Adrenal gland (tissue), 12 donors: ENCODE results near the gene POLR1E. TPM values are rescaled to one million over a fixed set of nuclear protein-coding genes. Genes with fewer than 3 reads are reported as not detected.

Experiments used
- DNase-seq, 7 donors: peaks; one replicate each; pipeline ENCODE4 v3.0.0-alpha.2; 2019 to 2020
- H3K27ac ChIP-seq, 5 donors: fragments of 200-600 bp; sonication (generic) in 4 of 5; 1 replicate in 3 of 5; 2 replicates in 2 of 5; pipeline versions ENCODE4 v1.5.1 to v1.8.0; 2016 to 2020; ENCODE audit warnings: mild to moderate bottlenecking in 1 of 5
- H3K27me3 ChIP-seq: fragments of 200-600 bp; 2 replicates; pipeline ENCODE4 v1.8.0; 2021
- H3K36me3 ChIP-seq, 2 donors: fragments of 200-600 bp; replicated peaks in 1 of 2; 1 replicate in 1 of 2; 2 replicates in 1 of 2; pipeline versions ENCODE4 v1.5.1 to v1.8.0; 2018 to 2022
- H3K4me1 ChIP-seq, 2 donors: fragments of 200-600 bp; replicated peaks in 1 of 2; 1 replicate in 1 of 2; 2 replicates in 1 of 2; pipeline versions ENCODE4 v1.5.1 to v1.8.0; 2018 to 2021
- H3K4me3 ChIP-seq, 4 donors: fragments of 200-600 bp; sonication (generic) in 3 of 4; one replicate each; pipeline ENCODE4 v1.5.1; 2016 to 2018
- H3K9me3 ChIP-seq, 3 donors: fragments of 200-600 bp; sonication (generic) in 1 of 3; replicated peaks in 1 of 3; 1 replicate in 2 of 3; 2 replicates in 1 of 3; pipeline versions ENCODE4 v1.5.1 to v1.8.0; 2016 to 2021
- CTCF ChIP-seq, 6 experiments: fragments of 450-650 bp in 4 of 6; fragments of 200-600 bp in 2 of 6; sonication (generic) in 1 of 6; IDR thresholded peaks; 1 replicate in 5 of 6; 2 replicates in 1 of 6; pipeline versions ENCODE4 v1.5.1 to v1.8.0; 2016 to 2021; ENCODE audit warnings: antibody characterized with exemption in 6 of 6, mild to moderate bottlenecking in 2 of 6, moderate library complexity in 1 of 6
- POLR2A ChIP-seq, 2 donors: fragments of 450-650 bp; IDR thresholded peaks; one replicate each; pipeline ENCODE4 v1.6.1; 2017; ENCODE audit warnings: antibody characterized with exemption in 2 of 2, mild to moderate bottlenecking in 2 of 2, moderate library complexity in 1 of 2
- WGBS, 4 donors: extraction: QIAGEN DNeasy Blood & Tissue Kit in 2 of 4; methylation state at CpG; one replicate each; pipeline versions ENCODE4 v1.1.5 to v1.1.7; 2013 to 2017; 5-methylcytosine and 5-hydroxymethylcytosine counted together
- intact Hi-C, 2 donors: fragments of 100-400 bp; cut with DNase I; formaldehyde crosslinking; loops; one replicate each; pipeline versions ENCODE4 v1.14.1 to v1.15.0; 2022 to 2023
- polyA plus RNA-seq, 3 donors: library from polyadenylated mRNA; stranded (reverse); fragments of 200-250 nt in 2 of 3; fragments of 350-450 nt in 1 of 3; fragmentation: Illumina TruSeq in 1 of 3; extraction: RNeasy Lipid Tissue Mini Kit (QIAGEN cat#74804) in 1 of 3; gene quantifications; one replicate each; pipeline ENCODE4 v1.2.3, GENCODE V29; 2013 to 2014
- total RNA-seq, 9 donors: library from RNA; depleted of rRNA in 4 of 9; stranded (reverse); fragments of >200 nt in 4 of 9; fragments of 120-200 nt in 1 of 9; fragmentation: NEBNext Ultra II Directional in 1 of 9; extraction: Animal tissue kit (Norgen Biotek cat#: 25700) in 1 of 9; gene quantifications; one replicate each; pipeline versions ENCODE4 v1.1.0 to v1.2.4, GENCODE V29; 2013 to 2023
- donor health status: healthy with polysubstance abuse.
- donor health status: Bipolar disorder and iron deficiency.
- donor health status: DM: yes; HTN: yes; CAD: no.
- donor health status: DM: no; HTN: no; CAD: no.
- donor health status: DM: no; HTN: no; CAD: no.
- donor health status: DM: yes; HTN: yes; CAD: no.

The POLR1E gene
- total and polyA plus RNA-seq, 12 donors = 12.6 to 113 (median 20.9) TPM

DNA sequence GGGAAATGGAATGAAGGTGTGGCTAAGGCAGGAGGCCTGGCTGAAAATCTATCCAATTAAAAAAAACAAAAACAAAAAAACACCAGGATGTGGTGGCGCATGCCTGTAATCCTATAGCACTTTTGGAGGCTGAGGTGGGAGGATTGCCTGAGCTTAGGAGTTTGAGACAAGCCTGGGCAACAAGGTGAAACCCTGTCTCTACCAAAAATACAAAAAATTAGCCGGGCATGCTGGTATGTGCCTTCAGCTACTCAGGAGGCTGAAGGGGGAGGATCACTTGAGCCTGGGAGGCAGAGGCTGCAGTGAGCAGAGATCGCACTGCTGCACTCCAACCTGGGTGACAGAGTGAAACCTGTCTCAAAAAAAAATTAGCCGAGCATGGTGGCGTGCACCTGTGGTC, 42.2 kb upstream of the POLR1E start:
- Histone ChIP-seq H3K4me1 (no peaks in the 10 kb centered on the region), H3K27me3 (no peaks in the 10 kb centered on the region), H3K4me3 (no peak overlapping the region), H3K9me3 (no peaks in the 10 kb centered on the region), H3K36me3 (peaks cover 0 to 41% of the 10 kb centered on the region in 2 donors), H3K27ac (no peak overlapping the region)
- peak in 1 of 7 donors; percentile 27 for DNase-seq
- no peak for TF ChIP-seq CTCF (IDR thresholded peaks at IDR 0.05)
- intact Hi-C loops = no loop called here
- 88 to 99% (median 97%) methylated on average over 5 of the region's 5 CpGs for WGBS, 4 donors

DNA sequence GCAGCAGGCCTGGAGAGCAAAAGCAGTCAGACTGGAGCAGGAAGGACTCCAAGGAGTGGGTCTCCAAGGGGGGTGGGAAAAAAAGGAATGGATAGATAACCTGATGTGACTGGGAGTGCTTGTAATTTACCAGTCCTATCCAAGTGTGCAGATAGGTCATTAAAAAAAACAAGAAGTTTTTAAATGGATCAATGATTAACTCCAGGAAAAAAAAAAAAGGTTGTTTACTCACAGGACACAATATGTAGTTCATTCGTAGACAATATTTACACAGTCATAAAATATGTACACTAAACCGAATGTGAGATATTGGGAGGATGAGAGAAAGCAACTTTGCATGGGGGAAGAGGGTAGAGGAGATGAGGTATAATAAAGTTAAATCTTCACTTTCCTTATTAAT, 40.9 kb upstream of the POLR1E start:
- no peaks in the 10 kb centered on the region for H3K4me1 ChIP-seq
- DNase-seq = no peak
- H3K27me3 ChIP-seq = no peaks in the 10 kb centered on the region
- intact Hi-C loops = no loop called here
- no peak overlapping the region for H3K27ac ChIP-seq
- no peaks in the 10 kb centered on the region for H3K9me3 ChIP-seq
- 74 to 82% (median 75%) methylated on average over 2 of the region's 2 CpGs for WGBS, 4 donors
- no peak overlapping the region for H3K4me3 ChIP-seq
- H3K36me3 ChIP-seq = peaks cover 0 to 29% of the 10 kb centered on the region in 2 donors
- no peak for TF ChIP-seq POLR2A (IDR thresholded peaks at IDR 0.05)
- TF ChIP-seq CTCF (IDR thresholded peaks at IDR 0.05) = no peak

GRCh38 chr9:37445832-37446231, 39.9 kb upstream of the POLR1E start:
- WGBS, 4 donors = 90 to 96% (median 92%) methylated on average over 6 of the region's 6 CpGs
- H3K4me3 ChIP-seq = no peak overlapping the region
- DNase-seq = peak in 1 of 7 donors; percentile 23
- peaks cover 0 to 20% of the 10 kb centered on the region in 2 donors for H3K36me3 ChIP-seq
- H3K27ac ChIP-seq = no peak overlapping the region
- no peaks in the 10 kb centered on the region for H3K9me3 ChIP-seq
- H3K27me3 ChIP-seq = no peaks in the 10 kb centered on the region
- TF ChIP-seq POLR2A (IDR thresholded peaks at IDR 0.05) = no peak
- intact Hi-C loops = no loop called here
- H3K4me1 ChIP-seq = no peaks in the 10 kb centered on the region

GRCh38 chr9:37446401-37446800, 39.3 kb upstream of the POLR1E start:
- Histone ChIP-seq H3K27me3 (no peaks in the 10 kb centered on the region), H3K36me3 (peaks cover 0 to 14% of the 10 kb centered on the region in 2 donors), H3K9me3 (no peaks in the 10 kb centered on the region), H3K4me1 (peaks cover 0 to under 1% of the 10 kb centered on the region in 2 donors), H3K27ac (no peak overlapping the region), H3K4me3 (no peak overlapping the region)
- intact Hi-C loops = no loop called here
- TF ChIP-seq CTCF (IDR thresholded peaks at IDR 0.05) = no peak
- TF ChIP-seq POLR2A (IDR thresholded peaks at IDR 0.05) = no peak
- 86 to 96% (median 88%) methylated on average over 4 of the region's 4 CpGs for WGBS, 4 donors
- DNase-seq = no peak

GRCh38 chr9:37447111-37447510, 38.6 kb upstream of the POLR1E start:
- DNase-seq = peak in 1 of 7 donors; percentile 33
- Histone ChIP-seq H3K36me3 (peaks cover 0 to 7% of the 10 kb centered on the region in 2 donors), H3K4me1 (peaks cover 3 to 6% of the 10 kb centered on the region in 2 donors), H3K9me3 (no peaks in the 10 kb centered on the region), H3K27ac (no peak overlapping the region), H3K4me3 (no peak overlapping the region), H3K27me3 (no peaks in the 10 kb centered on the region)
- TF ChIP-seq CTCF (IDR thresholded peaks at IDR 0.05) = no peak
- TF ChIP-seq POLR2A (IDR thresholded peaks at IDR 0.05) = no peak
- intact Hi-C loops = no loop called here
